Psoas muscle (tissue), 8 donors: ENCODE data around the gene GUCY2F. TPM values are rescaled to one million over a fixed set of nuclear protein-coding genes. Genes with fewer than 3 reads are reported as not detected.
A peak's percentile ranks its signal among the peaks of the same experiment; 100 is the strongest.

ENCODE experiments used
- ATAC-seq, 4 donors: fragments of 200-7000 bp; cut with Tn5 transposase; one replicate each; pipeline ENCODE4 v1.9.1; 2020; ENCODE audit warnings: moderate library complexity in 3 of 4, mild to moderate bottlenecking in 2 of 4
- DNase-seq, 2 donors: peaks; one replicate each; pipeline ENCODE4 v3.0.0-alpha.2; 2020
- H3K27ac ChIP-seq: fragments of 200-600 bp; one replicate; pipeline ENCODE4 v1.8.0; 2022
- H3K27me3 ChIP-seq, 3 donors: fragments of 200-600 bp in 1 of 3; one replicate each; pipeline versions ENCODE4 v1.6.1 to v1.8.0; 2013 to 2022; ENCODE audit warnings: low read length in 2 of 3, mild to moderate bottlenecking in 2 of 3, moderate library complexity in 1 of 3; ENCODE audit not compliant: insufficient read depth in 3 of 3
- H3K36me3 ChIP-seq, 2 donors: fragments of 200-600 bp in 1 of 2; one replicate each; pipeline versions ENCODE4 v1.6.1 to v1.8.0; 2013 to 2022; ENCODE audit warnings: low read depth in 1 of 2, mild to moderate bottlenecking in 1 of 2, moderate library complexity in 1 of 2; ENCODE audit not compliant: insufficient read depth in 1 of 2
- H3K4me1 ChIP-seq: fragments of 200-600 bp; one replicate; pipeline ENCODE4 v1.8.0; 2022
- H3K4me3 ChIP-seq: fragments of 200-600 bp; one replicate; pipeline ENCODE4 v1.8.0; 2022; ENCODE audit warnings: mild to moderate bottlenecking
- H3K9me3 ChIP-seq: fragments of 200-600 bp; one replicate; pipeline ENCODE4 v1.8.0; 2022
- CTCF ChIP-seq: fragments of 200-600 bp; IDR thresholded peaks from one replicate; pipeline ENCODE4 v1.8.0; 2022; ENCODE audit warnings: antibody characterized with exemption
- WGBS, 3 donors: extraction: QIAGEN DNeasy Blood & Tissue Kit; methylation state at CpG; one replicate each; pipeline versions ENCODE4 v1.1.6 to v1.1.7; 2013; 5-methylcytosine and 5-hydroxymethylcytosine counted together
- intact Hi-C, 2 donors: fragments of 100-400 bp; cut with DNase I; formaldehyde crosslinking; loops; one replicate each; pipeline versions ENCODE4 v1.11.0 to v1.14.2; 2022
- polyA plus RNA-seq, 3 donors: library from polyadenylated mRNA; stranded (reverse); fragments of 200-250 nt; gene quantifications; one replicate each; pipeline ENCODE4 v1.2.3, GENCODE V29; 2013
- total RNA-seq, 4 donors: library from RNA; stranded (reverse); fragmentation: NEBNext Ultra II Directional in 2 of 4; extraction: Animal tissue kit (Norgen Biotek cat#: 25700) in 2 of 4; gene quantifications; one replicate each; pipeline versions ENCODE4 v1.2.1 to v1.2.4, GENCODE V29; 2021 to 2023
- donor health status: healthy with polysubstance abuse.
- donor health status: DM: no; HTN: no; CAD: no; lungs with moderate emphysema.
- donor health status: Bipolar disorder and iron deficiency.
- donor health status: healthy.
- donor health status: DM: yes; HTN: yes; CAD: no.
- donor health status: DM: no; HTN: no; CAD: no.
- donor health status: DM: no; HTN: no; CAD: no.
- donor health status: DM: yes; HTN: yes; CAD: no.

Gene GUCY2F
- total and polyA plus RNA-seq, 7 donors = not detected

GRCh38 chrX:109393859-109394258 lies 88.0 kb downstream of the GUCY2F start:
- no peak overlapping the region for H3K4me3 ChIP-seq
- WGBS, 3 donors = 13 to 19% (median 13%) methylated on average over 1 of the region's 1 CpG

GRCh38 chrX:109392895-109393294 lies 89.0 kb downstream of the GUCY2F start:
- no peaks in the 10 kb centered on the region for H3K4me1 ChIP-seq
- no peaks in the 10 kb centered on the region for H3K36me3 ChIP-seq
- H3K27ac ChIP-seq = no peak overlapping the region
- intact Hi-C loops = no loop called here
- H3K9me3 ChIP-seq = no peaks in the 10 kb centered on the region
- H3K4me3 ChIP-seq = no peak overlapping the region
- peaks cover 0 to 36% (median 0%) of the 10 kb centered on the region in 3 donors for H3K27me3 ChIP-seq
- DNase-seq (no peak), ATAC-seq (no peak)
- TF ChIP-seq CTCF = no peak
- WGBS, 3 donors = 79 to 93% (median 90%) methylated on average over 5 of the region's 5 CpGs

More at GRCh38 chrX:109393859-109394258, 88.0 kb downstream of the GUCY2F start:
- H3K27me3 ChIP-seq = peaks cover 0 to 42% (median 0%) of the 10 kb centered on the region in 3 donors
- no peak for TF ChIP-seq CTCF
- H3K27ac ChIP-seq = no peak overlapping the region
- intact Hi-C loops = no loop called here
- DNase-seq = no peak
- H3K36me3 ChIP-seq = no peaks in the 10 kb centered on the region
- ATAC-seq = no peak
- H3K9me3 ChIP-seq = no peaks in the 10 kb centered on the region
- no peaks in the 10 kb centered on the region for H3K4me1 ChIP-seq

- Histone ChIP-seq H3K9me3 (no peaks in the 10 kb centered on the region), H3K27me3 (peaks cover 0 to 40% (median 0%) of the 10 kb centered on the region in 3 donors), H3K36me3 (no peaks in the 10 kb centered on the region), H3K4me1 (no peaks in the 10 kb centered on the region), H3K27ac (no peak overlapping the region), H3K4me3 (no peak overlapping the region)
- intact Hi-C loops = no loop called here
- DNase-seq = no peak
- WGBS, 3 donors = 72 to 84% (median 76%) methylated on average over 2 of the region's 2 CpGs
- TF ChIP-seq CTCF = no peak
- no peak for ATAC-seq
Observed at GRCh38 chrX:109390556-109390955, 91.3 kb downstream of the GUCY2F start.

- Histone ChIP-seq H3K36me3 (no peaks in the 10 kb centered on the region), H3K27me3 (peaks cover 0 to 38% (median 0%) of the 10 kb centered on the region in 3 donors), H3K9me3 (no peaks in the 10 kb centered on the region), H3K4me3 (no peak overlapping the region), H3K27ac (no peak overlapping the region), H3K4me1 (no peaks in the 10 kb centered on the region)
- no peak for ATAC-seq
- 59 to 79% (median 77%) methylated on average over 1 of the region's 1 CpG for WGBS, 3 donors
- no peak for TF ChIP-seq CTCF
- intact Hi-C loops = no loop called here
- DNase-seq = no peak
Observed at GRCh38 chrX:109389917-109390316, 92.0 kb downstream of the GUCY2F start.

GRCh38 chrX:109384699-109385098 lies 97.2 kb downstream of the GUCY2F start:
- Histone ChIP-seq H3K36me3 (no peaks in the 10 kb centered on the region), H3K27me3 (peaks cover 0 to 38% (median 0%) of the 10 kb centered on the region in 3 donors), H3K4me1 (no peaks in the 10 kb centered on the region), H3K27ac (no peak overlapping the region), H3K9me3 (no peaks in the 10 kb centered on the region), H3K4me3 (no peak overlapping the region)
- intact Hi-C loops = no loop called here
- ATAC-seq = no peak
- 14 to 30% (median 23%) methylated on average over 3 of the region's 3 CpGs for WGBS, 3 donors
- DNase-seq = no peak
- TF ChIP-seq CTCF = peak; percentile 18
